GM13976 (cell line): Measurements from ENCODE around the gene EQTN.

Source experiments
- DNase-seq: peaks from one replicate; pipeline ENCODE4 v3.0.0; 2012; ENCODE audit warnings: low spot score
- CTCF ChIP-seq: IDR thresholded peaks from 2 replicates; pipeline ENCODE4 v1.5.1; 2012; ENCODE audit warnings: borderline replicate concordance, mild to moderate bottlenecking; ENCODE audit not compliant: insufficient read depth; ENCODE audit errors: extremely low read depth, missing control alignments, control extremely low read depth
- in situ Hi-C: fragments of 300-500 bp; cut with MboI; formaldehyde crosslinking; loops from one replicate; pipeline ENCODE4 v1.12.0; 2022; ENCODE audit warnings: low sequenced_read_pairs, mixed read lengths, inconsistent platforms; ENCODE audit not compliant: unreplicated experiment

Gene EQTN

GRCh38 chr9:27338527-27338903, 41.6 kb upstream of the EQTN start:
- DNase-seq: no peak
- no peak for TF ChIP-seq CTCF
- in situ Hi-C loops: no loop called here

- TF ChIP-seq CTCF: no peak
- in situ Hi-C loops: no loop called here
- no peak for DNase-seq
These were observed 41.0 kb upstream of the EQTN start for GRCh38 chr9:27337833-27338526.

- in situ Hi-C loops: no loop called here
- no peak for DNase-seq
- no peak for TF ChIP-seq CTCF
These were observed 40.3 kb upstream of the EQTN start for GRCh38 chr9:27337236-27337635.

GRCh38 chr9:27336829-27337228, 39.9 kb upstream of the EQTN start:
- no peak for DNase-seq
- no peak for TF ChIP-seq CTCF
- in situ Hi-C loops: no loop called here

GRCh38 chr9:27336126-27336525, 39.2 kb upstream of the EQTN start:
- in situ Hi-C loops: no loop called here
- no peak for DNase-seq
- no peak for TF ChIP-seq CTCF

- in situ Hi-C loops: no loop called here
- TF ChIP-seq CTCF: no peak
- no peak for DNase-seq
These were observed 38.1 kb upstream of the EQTN start for GRCh38 chr9:27335075-27335474.

- peak; percentile 60 for TF ChIP-seq CTCF
- in situ Hi-C loops: no loop called here
- peak; percentile 77 for DNase-seq
These were observed 36.5 kb upstream of the EQTN start for GRCh38 chr9:27333241-27334052.
